Epithelial cell of esophagus (primary cell): ENCODE results near the gene PARP2.
A peak's percentile ranks its signal among the peaks of the same experiment; 100 is the strongest.

Experiments used
- DNase-seq: peaks from one replicate; pipeline ENCODE4 v3.0.0; 2010; ENCODE audit warnings: low read depth
- H3K4me3 ChIP-seq: 2 replicates; pipeline ENCODE4 v1.5.1; 2011; ENCODE audit warnings: mild to moderate bottlenecking, low read length, control low read depth
- TF ChIP-seq, protein P1 (sequence below): IDR thresholded peaks from 2 replicates; pipeline ENCODE4 v1.5.1; 2011; ENCODE audit warnings: low read depth, mild to moderate bottlenecking, low read length, control low read depth, inconsistent platforms; ENCODE audit not compliant: insufficient read depth; ENCODE audit errors: missing control alignments

The PARP2 gene, protein sequence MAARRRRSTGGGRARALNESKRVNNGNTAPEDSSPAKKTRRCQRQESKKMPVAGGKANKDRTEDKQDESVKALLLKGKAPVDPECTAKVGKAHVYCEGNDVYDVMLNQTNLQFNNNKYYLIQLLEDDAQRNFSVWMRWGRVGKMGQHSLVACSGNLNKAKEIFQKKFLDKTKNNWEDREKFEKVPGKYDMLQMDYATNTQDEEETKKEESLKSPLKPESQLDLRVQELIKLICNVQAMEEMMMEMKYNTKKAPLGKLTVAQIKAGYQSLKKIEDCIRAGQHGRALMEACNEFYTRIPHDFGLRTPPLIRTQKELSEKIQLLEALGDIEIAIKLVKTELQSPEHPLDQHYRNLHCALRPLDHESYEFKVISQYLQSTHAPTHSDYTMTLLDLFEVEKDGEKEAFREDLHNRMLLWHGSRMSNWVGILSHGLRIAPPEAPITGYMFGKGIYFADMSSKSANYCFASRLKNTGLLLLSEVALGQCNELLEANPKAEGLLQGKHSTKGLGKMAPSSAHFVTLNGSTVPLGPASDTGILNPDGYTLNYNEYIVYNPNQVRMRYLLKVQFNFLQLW

DNA sequence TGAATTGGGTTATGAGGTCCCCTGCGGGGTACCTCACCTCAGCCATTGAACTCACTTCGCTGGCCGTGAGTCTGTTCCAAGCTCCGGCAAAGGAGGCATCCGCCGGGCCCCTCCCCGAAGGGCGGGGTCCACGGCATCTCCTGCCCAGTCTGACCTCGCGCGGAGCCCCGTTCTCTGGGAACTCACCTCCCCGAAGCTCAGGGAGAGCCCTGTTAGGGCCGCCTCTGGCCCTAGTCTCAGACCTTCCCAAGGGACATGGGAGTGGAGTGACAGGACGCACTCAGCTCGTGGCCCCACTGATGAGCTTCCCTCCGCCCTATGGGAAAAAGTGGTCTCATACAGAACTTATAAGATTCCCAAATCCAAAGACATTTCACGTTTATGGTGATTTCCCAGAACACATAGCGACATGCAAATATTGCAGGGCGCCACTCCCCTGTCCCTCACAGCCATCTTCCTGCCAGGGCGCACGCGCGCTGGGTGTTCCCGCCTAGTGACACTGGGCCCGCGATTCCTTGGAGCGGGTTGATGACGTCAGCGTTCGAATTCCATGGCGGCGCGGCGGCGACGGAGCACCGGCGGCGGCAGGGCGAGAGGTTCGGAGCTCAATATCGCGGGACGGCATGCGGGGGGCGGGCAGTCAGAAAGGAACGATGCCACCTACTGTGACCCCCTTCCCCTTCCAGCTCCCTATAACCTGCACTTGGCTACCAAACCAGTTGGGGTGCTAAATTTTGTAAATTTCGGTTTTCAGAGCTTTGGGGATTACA, at the start of gene PARP2:
PARP2 (plus strand) TSS at position 544 of the 770 bp plus-strand sequence; CDS start at position 551, 7 bp downstream.
- TF ChIP-seq, protein P1, sequence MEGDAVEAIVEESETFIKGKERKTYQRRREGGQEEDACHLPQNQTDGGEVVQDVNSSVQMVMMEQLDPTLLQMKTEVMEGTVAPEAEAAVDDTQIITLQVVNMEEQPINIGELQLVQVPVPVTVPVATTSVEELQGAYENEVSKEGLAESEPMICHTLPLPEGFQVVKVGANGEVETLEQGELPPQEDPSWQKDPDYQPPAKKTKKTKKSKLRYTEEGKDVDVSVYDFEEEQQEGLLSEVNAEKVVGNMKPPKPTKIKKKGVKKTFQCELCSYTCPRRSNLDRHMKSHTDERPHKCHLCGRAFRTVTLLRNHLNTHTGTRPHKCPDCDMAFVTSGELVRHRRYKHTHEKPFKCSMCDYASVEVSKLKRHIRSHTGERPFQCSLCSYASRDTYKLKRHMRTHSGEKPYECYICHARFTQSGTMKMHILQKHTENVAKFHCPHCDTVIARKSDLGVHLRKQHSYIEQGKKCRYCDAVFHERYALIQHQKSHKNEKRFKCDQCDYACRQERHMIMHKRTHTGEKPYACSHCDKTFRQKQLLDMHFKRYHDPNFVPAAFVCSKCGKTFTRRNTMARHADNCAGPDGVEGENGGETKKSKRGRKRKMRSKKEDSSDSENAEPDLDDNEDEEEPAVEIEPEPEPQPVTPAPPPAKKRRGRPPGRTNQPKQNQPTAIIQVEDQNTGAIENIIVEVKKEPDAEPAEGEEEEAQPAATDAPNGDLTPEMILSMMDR = no peak
- peak; percentile 99 for DNase-seq

DNA sequence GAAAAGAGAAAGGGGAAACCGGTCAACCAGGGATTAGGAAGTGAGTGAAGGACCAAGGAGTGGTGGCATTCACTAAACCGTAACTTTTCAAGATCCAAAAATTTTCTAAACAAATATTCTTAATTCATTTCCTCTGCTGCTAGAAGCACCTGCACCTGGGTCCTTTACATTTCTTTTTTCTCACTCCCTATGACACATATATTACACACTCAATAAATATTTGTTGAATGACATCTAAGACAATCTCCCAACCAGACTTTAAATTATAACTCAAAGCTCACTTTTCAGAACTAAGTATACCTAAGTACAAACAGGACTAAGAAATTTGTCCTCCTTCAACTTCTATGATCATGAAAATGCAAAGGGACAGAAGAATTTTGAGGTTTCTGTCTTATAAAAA, 48.8 kb upstream of the PARP2 start:
- peak; percentile 22 for DNase-seq
- TF ChIP-seq, protein P1 = no peak
- H3K4me3 ChIP-seq = no peak overlapping the region

More for the DNA sequence above, at the start of gene PARP2:
- peak within 1 kb of the TSS; percentile 90 for H3K4me3 ChIP-seq

DNA sequence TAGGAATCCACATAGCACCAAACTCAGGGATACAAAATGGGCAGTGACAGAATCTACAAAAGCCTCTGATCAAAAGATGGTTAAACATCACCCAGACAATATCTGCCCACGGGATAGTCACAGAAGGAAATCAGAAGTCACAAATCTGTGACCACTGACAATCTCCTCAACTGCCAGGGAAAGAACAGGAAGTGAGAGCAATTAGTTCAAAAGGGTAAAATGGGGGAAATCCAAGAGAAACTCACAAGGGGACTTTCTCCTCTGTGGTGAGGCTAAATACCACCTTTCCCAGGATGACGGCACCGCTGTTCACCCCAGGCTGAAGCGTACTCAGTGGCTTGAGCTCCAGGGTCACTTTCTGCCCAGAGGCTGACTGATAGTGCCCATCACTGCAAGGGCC, 48.4 kb upstream of the PARP2 start:
- TF ChIP-seq, protein P1 = no peak
- H3K4me3 ChIP-seq = no peak overlapping the region
- DNase-seq = no peak

DNA sequence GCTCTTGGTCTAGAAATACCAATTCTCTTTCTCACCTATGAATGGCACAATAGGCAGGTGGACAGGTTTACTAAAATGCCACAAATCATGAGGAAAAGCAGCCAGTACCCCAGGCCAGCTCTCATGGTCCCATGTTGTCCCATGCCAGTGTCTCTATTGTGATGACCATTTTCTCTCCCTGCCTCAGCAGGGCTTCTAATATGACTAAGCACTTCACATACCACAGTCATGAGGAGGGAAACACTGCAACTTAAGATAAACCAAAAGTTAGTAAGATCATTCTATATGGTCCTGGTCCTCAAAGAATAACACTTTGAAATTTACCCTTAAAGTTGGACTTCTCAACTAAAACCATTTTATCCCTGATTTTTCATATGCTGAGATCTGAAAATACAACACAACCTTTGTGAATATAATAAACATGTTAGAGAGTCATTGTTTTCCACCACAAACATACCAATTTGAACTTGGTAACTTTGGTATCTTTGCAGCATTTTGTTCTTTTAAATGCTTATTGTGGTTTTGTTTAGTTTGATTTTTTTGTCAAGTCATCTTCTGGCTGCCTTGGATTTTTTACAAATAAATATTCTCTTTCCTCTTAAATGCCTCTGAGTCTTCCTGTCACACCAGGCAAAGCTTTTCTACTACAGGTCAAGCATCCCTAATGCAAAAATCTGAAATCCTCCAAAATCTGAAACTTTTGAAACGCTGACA, 41.2 kb upstream of the PARP2 start:
- peak; percentile 32 for DNase-seq
- H3K4me3 ChIP-seq = no peak overlapping the region
- TF ChIP-seq, protein P1 = no peak

DNA sequence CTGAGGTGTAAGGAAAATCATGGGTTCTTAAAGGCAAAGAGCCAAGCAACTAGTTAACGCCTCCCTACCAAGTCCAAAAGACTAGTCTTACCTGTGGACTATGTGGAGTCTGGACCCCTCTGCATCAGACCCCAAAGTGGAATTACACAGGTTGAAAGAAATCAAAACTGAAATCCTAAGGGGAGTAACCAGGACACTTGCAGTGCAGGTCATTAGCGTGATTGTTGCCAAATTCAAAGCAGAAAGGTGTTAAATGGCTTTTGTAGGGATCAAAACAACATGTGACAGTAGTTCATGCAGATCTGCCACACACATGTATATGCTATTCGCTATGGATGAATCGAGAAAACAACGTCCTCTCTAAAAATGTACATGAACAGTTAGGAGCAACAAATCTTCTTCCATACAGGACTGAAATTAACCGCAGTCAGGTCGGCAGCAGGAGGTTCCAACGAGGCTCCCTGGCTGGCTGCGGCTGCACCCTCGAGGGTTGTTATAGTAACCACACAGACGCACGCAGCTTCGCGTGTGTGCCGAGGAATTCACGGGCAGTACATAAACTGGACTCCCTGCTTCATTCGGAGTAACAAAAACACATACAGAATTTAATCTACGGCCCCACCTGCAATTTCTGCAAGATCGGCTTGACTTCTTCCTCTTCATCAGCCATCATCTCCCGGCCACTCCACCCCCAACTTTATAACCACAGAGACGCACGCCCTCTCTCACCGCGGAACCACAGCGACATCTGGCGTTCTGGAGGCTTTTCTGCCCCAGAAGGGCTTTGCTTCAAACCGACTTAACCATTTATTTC, 38.0 kb upstream of the PARP2 start, which contains the start of gene TTC5:
TTC5 (minus strand) TSS at position 687 of the 814 bp plus-strand sequence; CDS start at position 673, 14 bp downstream.
- peak; percentile 90 for DNase-seq
- TF ChIP-seq, protein P1 = peak; percentile 97
- H3K4me3 ChIP-seq = peak within 1 kb of the TSS; percentile 63

DNA sequence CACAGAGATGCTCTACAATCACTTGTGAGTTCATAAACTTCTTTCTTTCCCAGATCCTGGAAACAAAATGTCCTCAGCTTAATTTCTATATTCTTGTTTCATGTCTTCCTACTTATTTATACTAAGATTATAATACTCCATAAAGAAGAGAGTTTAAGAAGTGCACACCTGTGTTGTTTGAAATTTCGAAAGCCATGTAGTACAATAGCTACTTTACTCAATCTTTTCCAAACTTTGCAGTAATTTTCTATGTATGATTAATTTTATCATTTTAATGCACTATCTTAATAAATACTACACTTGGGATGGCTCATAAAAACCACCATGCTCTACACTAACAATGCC, 37.4 kb upstream of the PARP2 start:
- TF ChIP-seq, protein P1 = no peak
- no peak for DNase-seq
- H3K4me3 ChIP-seq = no peak overlapping the region
